Testis (tissue), 2 donors: ENCODE measurements around the gene NDUFA3.

Experiments
- CTCF ChIP-seq, 3 experiments: fragments of 450-650 bp in 2 of 3; fragments of 200-600 bp in 1 of 3; sonication (generic) in 1 of 3; IDR thresholded peaks; one replicate each; pipeline ENCODE4 v1.5.1; 2016 to 2019; ENCODE audit warnings: antibody characterized with exemption in 3 of 3, mild to moderate bottlenecking in 2 of 3, moderate library complexity in 1 of 3
- POLR2A ChIP-seq: fragments of 450-650 bp; IDR thresholded peaks from one replicate; pipeline ENCODE4 v1.6.1; 2017; ENCODE audit warnings: antibody characterized with exemption, mild to moderate bottlenecking, moderate library complexity

- TF ChIP-seq CTCF (IDR thresholded peaks at IDR 0.05) (no peak), POLR2A (no peak)
These were observed 21.7 kb downstream of the NDUFA3 start for GRCh38 chr19:54124393-54124792.
